Loucy (cell line): ENCODE data around the gene PRSS1.
"Not testable (repeated sequence)": the region's sequence is repeated elsewhere in the genome, so short reads cannot be mapped to it uniquely, and the experiment has no call there.

Experiments
- EZH2phosphoT487 ChIP-seq: fragments of 200-600 bp; IDR thresholded peaks from 2 replicates; pipeline ENCODE4 v1.6.1; 2018; ENCODE audit warnings: antibody characterized with exemption, mild to moderate bottlenecking, moderate library complexity, borderline replicate concordance
- TF ChIP-seq, protein P1 (sequence below): fragments of 200-600 bp; sonication (generic); conservative IDR thresholded peaks from 2 replicates; pipeline ENCODE4 v1.5.1; 2014; ENCODE audit warnings: mild to moderate bottlenecking, antibody characterized with exemption, low read length

DNA sequence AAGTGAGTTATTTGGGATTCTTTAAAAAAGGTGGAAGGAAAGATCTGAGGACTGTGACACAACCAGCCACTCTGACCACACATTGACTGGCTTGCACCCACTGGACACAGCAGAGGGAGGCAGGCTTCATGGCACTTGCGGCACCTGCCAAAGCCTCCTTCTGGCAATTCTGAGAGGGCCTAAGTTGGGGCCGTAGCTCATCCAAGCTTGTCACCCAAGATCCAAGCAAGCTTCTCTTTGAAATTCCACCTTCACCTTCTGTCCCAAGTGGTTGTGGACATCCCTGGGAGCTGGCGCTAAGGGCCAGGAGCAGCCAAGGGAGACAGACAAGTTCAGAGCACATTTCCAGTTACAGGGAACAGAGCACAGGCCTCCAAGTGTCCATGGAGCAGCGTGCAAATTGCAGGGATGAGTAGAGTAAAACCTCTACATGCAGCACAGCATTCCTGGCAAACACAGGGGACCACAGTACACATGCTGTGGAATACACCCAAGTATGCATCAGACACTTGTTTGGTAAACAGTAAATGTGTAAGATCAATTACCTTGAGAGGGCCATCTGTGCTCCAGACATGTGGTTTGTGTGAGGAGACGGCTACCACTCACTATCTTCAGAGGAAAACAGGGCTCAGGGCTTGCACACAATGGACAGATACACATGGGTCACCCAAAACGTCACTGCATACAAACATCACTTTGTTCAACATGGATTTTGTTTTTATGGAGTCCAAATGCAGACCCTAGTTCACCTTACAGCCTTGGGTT lies 26.3 kb downstream of the PRSS1 start:
- TF ChIP-seq, protein P1, sequence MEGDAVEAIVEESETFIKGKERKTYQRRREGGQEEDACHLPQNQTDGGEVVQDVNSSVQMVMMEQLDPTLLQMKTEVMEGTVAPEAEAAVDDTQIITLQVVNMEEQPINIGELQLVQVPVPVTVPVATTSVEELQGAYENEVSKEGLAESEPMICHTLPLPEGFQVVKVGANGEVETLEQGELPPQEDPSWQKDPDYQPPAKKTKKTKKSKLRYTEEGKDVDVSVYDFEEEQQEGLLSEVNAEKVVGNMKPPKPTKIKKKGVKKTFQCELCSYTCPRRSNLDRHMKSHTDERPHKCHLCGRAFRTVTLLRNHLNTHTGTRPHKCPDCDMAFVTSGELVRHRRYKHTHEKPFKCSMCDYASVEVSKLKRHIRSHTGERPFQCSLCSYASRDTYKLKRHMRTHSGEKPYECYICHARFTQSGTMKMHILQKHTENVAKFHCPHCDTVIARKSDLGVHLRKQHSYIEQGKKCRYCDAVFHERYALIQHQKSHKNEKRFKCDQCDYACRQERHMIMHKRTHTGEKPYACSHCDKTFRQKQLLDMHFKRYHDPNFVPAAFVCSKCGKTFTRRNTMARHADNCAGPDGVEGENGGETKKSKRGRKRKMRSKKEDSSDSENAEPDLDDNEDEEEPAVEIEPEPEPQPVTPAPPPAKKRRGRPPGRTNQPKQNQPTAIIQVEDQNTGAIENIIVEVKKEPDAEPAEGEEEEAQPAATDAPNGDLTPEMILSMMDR, result not testable (repeated sequence)
- TF ChIP-seq EZH2phosphoT487, result not testable (repeated sequence)
